PC-3 (cell line): Measurements from ENCODE around the gene ENO3. TPM values are rescaled to one million over a fixed set of nuclear protein-coding genes. Genes with fewer than 3 reads are reported as not detected.

Experiments
- ATAC-seq: fragments of 200-7000 bp; cut with Tn5 transposase; 2 replicates; pipeline ENCODE4 v1.9.1; 2020; ENCODE audit warnings: mild to moderate bottlenecking, moderate library complexity
- BruUV-seq: library from RNA; stranded (reverse); fragments of 400-500 nt; replicated peaks from 2 replicates; lab custom pipeline; 2021; lab: Mats Ljungman, UMichigan
- CTCF ChIA-PET: fragments of 300-600 bp; sonication (Branson Sonifier 250); formaldehyde crosslinking; loops from one replicate; lab custom pipeline; 2022; ENCODE audit warnings: antibody characterized with exemption; lab: Charles Lee
- POLR2A ChIA-PET: fragments of 300-600 bp; sonication (Branson Sonifier 250); formaldehyde crosslinking; loops from one replicate; lab custom pipeline; 2022; ENCODE audit warnings: antibody characterized with exemption; ENCODE audit not compliant: unreplicated experiment; lab: Charles Lee
- DNase-seq: peaks from one replicate; pipeline ENCODE4 v3.0.0-alpha.2; 2015
- H2AFZ ChIP-seq: fragments of 300-600 bp; sonication (generic); 2 replicates; pipeline ENCODE4 v1.6.0; 2016; ENCODE audit warnings: antibody characterized with exemption, low read length
- H3F3A ChIP-seq: fragments of 300-600 bp; sonication (generic); one replicate; pipeline ENCODE4 v1.6.0; 2017; ENCODE audit warnings: antibody characterized with exemption, low read length, control low read depth, mild to moderate bottlenecking; ENCODE audit not compliant: unreplicated experiment
- H3K27ac ChIP-seq: fragments of 300-600 bp; sonication (generic); 2 replicates; pipeline ENCODE4 v1.5.1; 2016; ENCODE audit warnings: mild to moderate bottlenecking, low read length
- H3K27me3 ChIP-seq: fragments of 300-600 bp; sonication (generic); 2 replicates; pipeline ENCODE4 v1.6.1; 2016; ENCODE audit warnings: low read length, mixed read lengths
- H3K36me3 ChIP-seq: fragments of 300-600 bp; sonication (generic); 2 replicates; pipeline ENCODE4 v1.6.1; 2016; ENCODE audit warnings: low read depth, mixed run types, low read length, mixed read lengths
- H3K4me1 ChIP-seq: fragments of 300-600 bp; sonication (generic); 2 replicates; pipeline ENCODE4 v1.5.1; 2016; ENCODE audit warnings: low read length; ENCODE audit not compliant: insufficient read depth
- H3K4me2 ChIP-seq: fragments of 300-600 bp; sonication (generic); 2 replicates; pipeline ENCODE4 v1.6.0; 2016; ENCODE audit warnings: low read length
- H3K4me3 ChIP-seq: fragments of 300-600 bp; sonication (generic); 2 replicates; pipeline ENCODE4 v1.5.1; 2016; ENCODE audit warnings: mild to moderate bottlenecking, low read length, mixed read lengths
- H3K79me2 ChIP-seq: fragments of 300-600 bp; sonication (generic); 2 replicates; pipeline ENCODE4 v1.6.1; 2017; ENCODE audit warnings: low read length, mixed read lengths
- H3K9ac ChIP-seq: fragments of 300-600 bp; sonication (generic); 2 replicates; pipeline ENCODE4 v1.6.0; 2016; ENCODE audit warnings: mild to moderate bottlenecking, low read length
- H3K9me2 ChIP-seq: fragments of 300-600 bp; sonication (generic); replicated peaks from 2 replicates; pipeline ENCODE4 v1.6.1; 2016; ENCODE audit warnings: mixed run types, low read length, mixed read lengths
- H3K9me3 ChIP-seq: fragments of 300-600 bp; sonication (generic); 2 replicates; pipeline ENCODE4 v1.6.1; 2016; ENCODE audit warnings: low read length, mixed read lengths
- H4K20me1 ChIP-seq: fragments of 300-600 bp; sonication (generic); 2 replicates; pipeline ENCODE4 v1.6.1; 2016; ENCODE audit warnings: low read length, mixed read lengths
- EZH2 ChIP-seq: fragments of 300-600 bp; sonication (generic); IDR thresholded peaks from one replicate; pipeline ENCODE4 v1.6.1; 2017; ENCODE audit warnings: antibody characterized with exemption, mild to moderate bottlenecking, low read length; ENCODE audit not compliant: unreplicated experiment
- EZH2phosphoT487 ChIP-seq: fragments of 300-600 bp; sonication (generic); IDR thresholded peaks from 2 replicates; pipeline ENCODE4 v1.6.1; 2018; ENCODE audit warnings: mild to moderate bottlenecking, antibody characterized with exemption, low read length, borderline replicate concordance
- intact Hi-C: fragments of 100-400 bp; cut with micrococcal nuclease; formaldehyde crosslinking; loops from 2 replicates; pipeline ENCODE4 v1.9.0; 2023
- total RNA-seq: library from RNA; depleted of rRNA; stranded (reverse); fragments of >200 nt; gene quantifications from 2 replicates; pipeline ENCODE4 v1.2.3, GENCODE V29; 2014
- TF ChIP-seq, protein P1 (sequence below): fragments of 300-600 bp; sonication (generic); conservative IDR thresholded peaks from 2 replicates; pipeline ENCODE4 v1.5.1; 2017; ENCODE audit warnings: antibody characterized with exemption, low read depth, mild to moderate bottlenecking, low read length

The ENO3 gene
- total RNA-seq, 1 experiment from 2014 or later: 2.4 TPM

DNA sequence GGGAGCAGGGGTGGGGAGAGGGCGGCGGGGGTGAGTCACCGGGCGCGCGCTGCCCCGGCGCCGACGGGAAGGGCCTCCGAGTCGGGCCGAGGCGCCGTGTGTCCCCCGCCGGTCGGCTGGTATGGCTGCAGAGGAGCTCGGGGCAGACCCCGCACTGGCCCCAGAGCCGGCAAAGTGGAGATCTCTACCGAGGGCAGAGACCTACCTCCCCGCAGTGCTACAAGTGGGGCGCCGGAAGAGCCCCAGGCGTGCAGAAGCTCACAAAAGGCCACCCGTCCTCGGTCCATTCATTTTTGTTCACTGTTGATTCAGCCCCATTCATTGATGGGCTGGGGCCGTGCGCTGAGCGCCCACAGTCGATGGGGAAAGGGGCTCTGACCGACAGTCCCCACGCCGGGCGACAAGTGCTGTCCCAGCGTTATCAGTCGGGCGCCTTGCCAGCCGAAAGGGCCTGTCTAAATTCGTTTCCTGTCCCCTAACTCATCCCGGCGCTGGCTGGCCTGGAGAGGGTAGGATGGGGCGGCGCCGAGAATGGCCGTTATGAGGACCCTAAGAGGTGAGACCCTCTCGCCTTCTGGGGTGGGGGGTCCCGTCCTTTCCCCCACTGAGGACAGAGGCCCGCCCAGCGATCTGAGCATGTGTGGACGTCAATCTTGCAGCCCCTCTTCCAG is 709 bp upstream of the ENO3 start:
- Histone ChIP-seq H2AFZ (peak overlapping the region; percentile 82), H4K20me1 (peaks cover 16% of the 10 kb centered on the region), H3K27me3 (no peaks in the 10 kb centered on the region), H3K36me3 (peaks cover 14% of the 10 kb centered on the region), H3K4me2 (peak overlapping the region; percentile 93), H3K4me1 (peaks cover 20% of the 10 kb centered on the region), H3K9me2 (no peaks in the 10 kb centered on the region), H3K4me3 (peak overlapping the region; percentile 74), H3K27ac (peak overlapping the region; percentile 85), H3K9me3 (no peaks in the 10 kb centered on the region), H3K9ac (peak overlapping the region; percentile 64), H3K79me2 (peaks cover 34% of the 10 kb centered on the region), H3F3A (no peaks in the 10 kb centered on the region)
- ChIA-PET POLR2A (interaction anchor here (0.7 kb wide), 1 partner anchor 17 kb away, joined by 5 read pairs; the partner anchor contains the start of gene SPAG7), CTCF (interaction anchor here (0.6 kb wide), 1 partner anchor 11 kb away, joined by 3 read pairs; the partner anchor contains the start of gene SLC25A11)
- BruUV-seq: TSS peak; percentile 70
- DNase-seq: peak; percentile 11
- TF ChIP-seq EZH2phosphoT487: no peak
- TF ChIP-seq EZH2: no peak
- TF ChIP-seq, protein P1, sequence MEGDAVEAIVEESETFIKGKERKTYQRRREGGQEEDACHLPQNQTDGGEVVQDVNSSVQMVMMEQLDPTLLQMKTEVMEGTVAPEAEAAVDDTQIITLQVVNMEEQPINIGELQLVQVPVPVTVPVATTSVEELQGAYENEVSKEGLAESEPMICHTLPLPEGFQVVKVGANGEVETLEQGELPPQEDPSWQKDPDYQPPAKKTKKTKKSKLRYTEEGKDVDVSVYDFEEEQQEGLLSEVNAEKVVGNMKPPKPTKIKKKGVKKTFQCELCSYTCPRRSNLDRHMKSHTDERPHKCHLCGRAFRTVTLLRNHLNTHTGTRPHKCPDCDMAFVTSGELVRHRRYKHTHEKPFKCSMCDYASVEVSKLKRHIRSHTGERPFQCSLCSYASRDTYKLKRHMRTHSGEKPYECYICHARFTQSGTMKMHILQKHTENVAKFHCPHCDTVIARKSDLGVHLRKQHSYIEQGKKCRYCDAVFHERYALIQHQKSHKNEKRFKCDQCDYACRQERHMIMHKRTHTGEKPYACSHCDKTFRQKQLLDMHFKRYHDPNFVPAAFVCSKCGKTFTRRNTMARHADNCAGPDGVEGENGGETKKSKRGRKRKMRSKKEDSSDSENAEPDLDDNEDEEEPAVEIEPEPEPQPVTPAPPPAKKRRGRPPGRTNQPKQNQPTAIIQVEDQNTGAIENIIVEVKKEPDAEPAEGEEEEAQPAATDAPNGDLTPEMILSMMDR: no peak
- peak; percentile 19; the same call in 1 of the 2 replicates for ATAC-seq
- intact Hi-C loops: no loop called here

DNA sequence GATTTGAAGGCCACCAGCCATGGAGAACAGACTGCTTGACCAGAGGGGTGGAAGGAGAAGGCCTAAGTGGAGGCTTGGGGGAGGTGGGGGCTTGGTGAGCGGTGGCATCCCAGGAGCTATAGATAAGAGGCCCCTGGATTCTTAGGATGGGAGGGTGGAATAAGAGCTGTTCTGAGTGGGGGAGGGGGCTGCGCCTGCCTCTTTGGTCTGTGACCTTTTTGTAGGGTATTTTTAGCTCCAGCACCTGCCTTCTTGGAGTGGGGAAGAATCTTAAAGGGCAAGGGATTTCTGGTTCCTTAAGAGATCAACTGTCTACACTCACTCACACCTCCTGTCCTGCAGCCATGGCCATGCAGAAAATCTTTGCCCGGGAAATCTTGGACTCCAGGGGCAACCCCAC is 567 bp downstream of the ENO3 start:
- no peak overlapping the region for H2AFZ ChIP-seq
- TF ChIP-seq, protein P1: no peak
- no peak for TF ChIP-seq EZH2phosphoT487
- no peak for TF ChIP-seq EZH2
- no peaks in the 10 kb centered on the region for H3K27me3 ChIP-seq
- no peaks in the 10 kb centered on the region for H3F3A ChIP-seq
- peaks cover 21% of the 10 kb centered on the region for H3K79me2 ChIP-seq
- CTCF ChIA-PET: no interaction called here
- peaks cover 6% of the 10 kb centered on the region for H4K20me1 ChIP-seq
- ATAC-seq: no peak
- H3K36me3 ChIP-seq: peaks cover 7% of the 10 kb centered on the region
- H3K9me2 ChIP-seq: no peaks in the 10 kb centered on the region
- intact Hi-C loops: no loop called here
- H3K4me1 ChIP-seq: peaks cover 9% of the 10 kb centered on the region
- H3K9ac ChIP-seq: no peak overlapping the region
- no peak overlapping the region for H3K4me2 ChIP-seq
- POLR2A ChIA-PET: no interaction called here
- H3K27ac ChIP-seq: no peak overlapping the region
- no peak for DNase-seq
- H3K9me3 ChIP-seq: no peaks in the 10 kb centered on the region
- no TSS peak for BruUV-seq
- no peak overlapping the region for H3K4me3 ChIP-seq

DNA sequence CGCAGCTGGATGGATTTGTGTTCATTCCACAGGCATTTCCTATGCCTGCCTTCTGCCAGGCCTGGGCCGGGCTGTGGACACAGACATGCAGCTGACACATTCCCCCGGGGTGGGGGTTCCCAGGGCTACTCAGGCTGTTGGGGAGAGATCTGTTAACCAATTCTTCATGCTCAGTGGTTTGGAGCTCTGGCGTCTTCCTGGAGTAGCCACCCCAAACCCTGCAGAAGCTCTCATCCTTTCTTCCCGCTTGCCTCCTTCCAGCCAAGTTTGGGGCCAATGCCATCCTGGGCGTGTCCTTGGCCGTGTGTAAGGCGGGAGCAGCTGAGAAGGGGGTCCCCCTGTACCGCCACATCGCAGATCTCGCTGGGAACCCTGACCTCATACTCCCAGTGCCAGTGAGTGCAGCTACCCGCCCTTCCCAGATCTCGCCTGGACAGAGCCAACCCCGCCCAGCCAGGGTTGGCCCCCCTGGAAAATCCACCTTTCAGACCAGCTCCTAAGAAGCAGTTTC is 2.6 kb downstream of the ENO3 start:
- DNase-seq (no peak), ATAC-seq (no peak)
- Histone ChIP-seq H3K9ac (no peak overlapping the region), H4K20me1 (no peaks in the 10 kb centered on the region), H3K4me2 (no peak overlapping the region), H3K27me3 (no peaks in the 10 kb centered on the region), H3K9me3 (no peaks in the 10 kb centered on the region), H3K4me1 (peaks cover 9% of the 10 kb centered on the region), H2AFZ (no peak overlapping the region), H3K4me3 (no peak overlapping the region), H3F3A (no peaks in the 10 kb centered on the region), H3K27ac (no peak overlapping the region), H3K9me2 (no peaks in the 10 kb centered on the region), H3K36me3 (no peaks in the 10 kb centered on the region), H3K79me2 (peaks cover 1% of the 10 kb centered on the region; the same call in 1 of the 2 replicates)
- BruUV-seq: no TSS peak
- intact Hi-C loops: no loop called here
- TF ChIP-seq EZH2: no peak
- TF ChIP-seq, protein P1: no peak
- no peak for TF ChIP-seq EZH2phosphoT487
- ChIA-PET CTCF (no interaction called here), POLR2A (no interaction called here)
